ENCODE data around the gene TM9SF3.

GRCh38 chr10:96505150-96506136 is 81.4 kb downstream of the TM9SF3 start:
- TF ChIP-seq CHD1 (IDR thresholded peaks at IDR 0.05; ENCODE audit: low read depth, low read length): no peak
- TF ChIP-seq CTCF (conservative IDR thresholded peaks at IDR 0.05; ENCODE audit: low read depth, low read length): no peak
- TF ChIP-seq POLR2A (IDR thresholded peaks at IDR 0.05; ENCODE audit: low read depth, low read length): no peak
- no peak for TF ChIP-seq RAD21 (IDR thresholded peaks at IDR 0.05; ENCODE audit: low read length)
- no peak for TF ChIP-seq RFX5 (IDR thresholded peaks at IDR 0.05; ENCODE audit: low read depth, low read length)
- no peak for TF ChIP-seq MAZ (IDR thresholded peaks at IDR 0.05; ENCODE audit: borderline replicate concordance, low read depth, low read length)
- no peak for TF ChIP-seq RCOR1 (IDR thresholded peaks at IDR 0.05; ENCODE audit: insufficient replicate concordance, low read length)
- TF ChIP-seq MXI1 (IDR thresholded peaks at IDR 0.05; ENCODE audit: borderline replicate concordance, low read depth, low read length): no peak
- TF ChIP-seq CEBPB (IDR thresholded peaks at IDR 0.05; ENCODE audit: low read depth, low read length): no peak
- no peak for TF ChIP-seq SMC3 (IDR thresholded peaks at IDR 0.05; ENCODE audit: low read depth, low read length)
